Body of pancreas (tissue), 4 donors: ENCODE results near the gene PDCD10.

Source experiments
- POLR2A ChIP-seq, 3 donors: fragments of 450-650 bp; IDR thresholded peaks; one replicate each; pipeline ENCODE4 v1.6.1; 2016; ENCODE audit warnings: antibody characterized with exemption in 3 of 3, mild to moderate bottlenecking in 2 of 3
- TF ChIP-seq, protein P1 (sequence below), 7 experiments: fragments of 450-650 bp in 4 of 7; fragments of 200-600 bp in 3 of 7; sonication (generic) in 3 of 7; IDR thresholded peaks; one replicate each; pipeline ENCODE4 v1.5.1; 2016 to 2019; ENCODE audit warnings: antibody characterized with exemption in 7 of 7

DNA sequence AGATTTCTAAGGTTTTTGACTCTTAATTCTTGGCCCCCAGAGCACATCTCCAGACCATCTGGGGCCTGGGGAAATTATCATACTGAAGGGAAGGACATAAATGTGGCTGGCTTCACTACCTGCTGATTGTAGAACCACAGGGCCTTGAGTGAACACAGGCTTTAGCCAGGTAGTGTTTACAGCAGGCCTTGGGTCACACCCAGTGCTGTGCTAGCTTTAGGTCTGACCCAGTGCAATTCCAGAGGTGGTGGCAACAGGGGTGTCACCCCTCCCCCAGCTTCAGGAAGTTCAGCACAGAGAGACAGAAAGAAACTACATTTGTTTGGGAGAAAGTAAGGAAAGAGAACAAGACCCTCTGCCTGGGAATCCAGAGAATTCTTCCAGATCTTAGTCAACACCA lies 24.1 kb downstream of the PDCD10 start:
- TF ChIP-seq, protein P1, sequence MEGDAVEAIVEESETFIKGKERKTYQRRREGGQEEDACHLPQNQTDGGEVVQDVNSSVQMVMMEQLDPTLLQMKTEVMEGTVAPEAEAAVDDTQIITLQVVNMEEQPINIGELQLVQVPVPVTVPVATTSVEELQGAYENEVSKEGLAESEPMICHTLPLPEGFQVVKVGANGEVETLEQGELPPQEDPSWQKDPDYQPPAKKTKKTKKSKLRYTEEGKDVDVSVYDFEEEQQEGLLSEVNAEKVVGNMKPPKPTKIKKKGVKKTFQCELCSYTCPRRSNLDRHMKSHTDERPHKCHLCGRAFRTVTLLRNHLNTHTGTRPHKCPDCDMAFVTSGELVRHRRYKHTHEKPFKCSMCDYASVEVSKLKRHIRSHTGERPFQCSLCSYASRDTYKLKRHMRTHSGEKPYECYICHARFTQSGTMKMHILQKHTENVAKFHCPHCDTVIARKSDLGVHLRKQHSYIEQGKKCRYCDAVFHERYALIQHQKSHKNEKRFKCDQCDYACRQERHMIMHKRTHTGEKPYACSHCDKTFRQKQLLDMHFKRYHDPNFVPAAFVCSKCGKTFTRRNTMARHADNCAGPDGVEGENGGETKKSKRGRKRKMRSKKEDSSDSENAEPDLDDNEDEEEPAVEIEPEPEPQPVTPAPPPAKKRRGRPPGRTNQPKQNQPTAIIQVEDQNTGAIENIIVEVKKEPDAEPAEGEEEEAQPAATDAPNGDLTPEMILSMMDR (IDR thresholded peaks at IDR 0.05) = no peak
- no peak for TF ChIP-seq POLR2A (IDR thresholded peaks at IDR 0.05)
